Measurements from ENCODE around the gene ATL3.

DNA sequence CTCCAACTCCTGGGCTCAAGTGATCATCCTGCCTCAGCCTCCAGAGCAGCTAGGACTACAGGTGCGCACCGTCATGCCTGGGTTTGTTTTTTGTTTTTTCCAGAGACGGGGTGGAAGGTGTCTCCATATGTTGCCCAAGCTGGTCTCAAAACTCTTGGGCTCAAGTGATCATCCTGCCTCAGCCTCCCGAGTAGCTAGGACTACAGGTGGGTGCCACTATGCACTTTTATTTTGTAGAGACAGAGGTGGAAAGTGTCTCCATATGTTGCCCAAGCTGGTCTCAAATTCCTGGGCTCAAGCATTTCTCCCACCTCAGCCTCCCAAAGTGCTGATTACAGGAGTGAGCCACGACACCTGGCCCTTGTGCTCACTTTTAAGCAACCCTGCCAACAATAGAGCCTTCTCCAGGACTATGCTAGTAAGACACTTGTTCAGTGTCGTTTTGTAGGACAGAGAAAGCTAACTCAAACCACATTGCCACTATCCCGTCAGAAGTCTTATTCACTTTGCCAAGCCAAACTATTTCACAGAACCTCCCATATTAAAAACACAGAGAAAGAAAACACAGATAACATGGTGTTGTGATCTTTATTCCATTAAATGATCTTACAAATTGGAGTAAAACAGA, 47.5 kb downstream of the ATL3 start:
- TF ChIP-seq CTCF (IDR thresholded peaks at IDR 0.05 in 4 of 5, conservative IDR thresholded peaks at IDR 0.05 in 1 of 5) (no peak), POLR2A (IDR thresholded peaks at IDR 0.05) (no peak)

Data from gastrocnemius medialis (tissue), 4 donors.